K562 (cell line): ENCODE results near the gene C1orf50. TPM values are rescaled to one million over a fixed set of nuclear protein-coding genes. Genes with fewer than 3 reads are reported as not detected.

Experiments
- ATAC-seq: fragments of 200-7000 bp; cut with Tn5 transposase; 3 replicates; pipeline ENCODE4 v1.9.1; 2020; ENCODE audit warnings: moderate library complexity
- BruUV-seq: library from RNA; stranded (reverse); fragments of 400-500 nt; replicated peaks from 2 replicates; lab custom pipeline; 2021; lab: Mats Ljungman, UMichigan
- CTCF ChIA-PET: fragments of 300-600 bp; formaldehyde crosslinking; extraction: SDS; loops from one replicate; lab custom pipeline; 2021; ENCODE audit warnings: low intra/inter-chr PET ratio; lab: Yijun Ruan, JAX
- POLR2A ChIA-PET: fragments of 300-600, 350-650 bp; sonication (Branson Sonifier 250); formaldehyde crosslinking; extraction: SDS; loops from one replicate; lab custom pipeline; 2021; ENCODE audit warnings: antibody characterized with exemption, inconsistent platforms; lab: Yijun Ruan, JAX
- DNase-seq, 4 experiments: peaks; one replicate each; pipeline versions ENCODE4 v3.0.0 to v3.0.0-alpha.2; 2011 to 2018; ENCODE audit warnings: low spot score in 3 of 4, mixed read lengths in 3 of 4; ENCODE audit errors: extremely low read depth in 1 of 4
- FAIRE-seq: peaks from 2 replicates; lab custom pipeline; 2011; peaks lifted over from hg19 to GRCh38; lab: Jason Lieb, UNC
- H2AFZ ChIP-seq: 2 replicates; pipeline ENCODE4 v1.6.0; 2011; ENCODE audit warnings: low read depth, low read length, control low read depth, inconsistent platforms
- H3K27ac ChIP-seq: fragments of 200-600 bp; 3 replicates; pipeline ENCODE4 v1.8.0; 2011; ENCODE audit warnings: low read depth, mild to moderate bottlenecking, control low read depth, inconsistent platforms, low read length, moderate library complexity, mixed read lengths; ENCODE audit errors: extremely low read depth
- H3K27me3 ChIP-seq, 2 experiments: fragments of 300-600 bp in 1 of 2; 2 replicates in 1 of 2; 3 replicates in 1 of 2; pipeline versions ENCODE4 v1.6.0 to v1.8.0; 2011; ENCODE audit warnings: inconsistent platforms in 2 of 2, low read length in 2 of 2, mild to moderate bottlenecking in 1 of 2, mixed read lengths in 1 of 2, moderate library complexity in 1 of 2; ENCODE audit not compliant: control insufficient read depth in 2 of 2, insufficient read depth in 2 of 2
- H3K36me3 ChIP-seq: fragments of 300-600 bp; 3 replicates; pipeline ENCODE4 v1.8.0; 2011; ENCODE audit warnings: mild to moderate bottlenecking, low read length, inconsistent platforms; ENCODE audit not compliant: control insufficient read depth, insufficient read depth
- H3K4me1 ChIP-seq, 2 experiments: fragments of 200-600 bp in 1 of 2; replicated peaks in 1 of 2; 2 replicates in 1 of 2; 3 replicates in 1 of 2; pipeline versions ENCODE4 v1.5.1 to v1.8.0; 2011; ENCODE audit warnings: inconsistent platforms in 2 of 2, low read length in 2 of 2, mild to moderate bottlenecking in 1 of 2, mixed read lengths in 1 of 2, moderate library complexity in 1 of 2; ENCODE audit not compliant: control insufficient read depth in 2 of 2, insufficient read depth in 2 of 2
- H3K4me2 ChIP-seq: 2 replicates; pipeline ENCODE4 v1.6.1; 2011; ENCODE audit warnings: low read length, control low read depth, inconsistent platforms, mixed read lengths; ENCODE audit not compliant: insufficient read depth
- H3K4me3 ChIP-seq: fragments of 200-600 bp; sonication (generic), shearing (Covaris generic); 2 replicates; pipeline ENCODE4 v1.5.1; 2016; ENCODE audit warnings: control low read depth, inconsistent platforms
- H3K79me2 ChIP-seq: fragments of 200-600 bp; 3 replicates; pipeline ENCODE4 v1.8.0; 2011; ENCODE audit warnings: low read length, inconsistent platforms; ENCODE audit not compliant: control insufficient read depth, insufficient read depth
- H3K9ac ChIP-seq, 2 experiments: 2 replicates each; pipeline versions ENCODE4 v1.6.0 to v1.6.1; 2011; ENCODE audit warnings: low read depth in 2 of 2, low read length in 2 of 2, control low read depth in 1 of 2, inconsistent platforms in 1 of 2, mild to moderate bottlenecking in 1 of 2, mixed read lengths in 1 of 2; ENCODE audit not compliant: insufficient read depth in 1 of 2
- H3K9me1 ChIP-seq: one replicate; pipeline ENCODE4 v1.6.0; 2011; ENCODE audit warnings: inconsistent platforms, mild to moderate bottlenecking, low read length, moderate library complexity; ENCODE audit not compliant: control insufficient read depth, insufficient read depth
- H3K9me3 ChIP-seq: replicated peaks from 2 replicates; pipeline ENCODE4 v1.5.1; 2011; ENCODE audit warnings: low read depth, low read length, inconsistent platforms; ENCODE audit not compliant: control insufficient read depth, insufficient read depth
- H4K20me1 ChIP-seq: replicated peaks from 2 replicates; pipeline ENCODE4 v1.6.1; 2011; ENCODE audit warnings: low read length, inconsistent platforms, mixed read lengths; ENCODE audit not compliant: control insufficient read depth, insufficient read depth
- ARID2 ChIP-seq: fragments of 450-650 bp; IDR thresholded peaks from 2 replicates; pipeline ENCODE4 v1.6.1; 2017; ENCODE audit warnings: antibody characterized with exemption, mild to moderate bottlenecking
- TCFL5 ChIP-seq: fragments of 250-450 bp; sonication (Bioruptor Pico); conservative IDR thresholded peaks from 2 replicates; pipeline ENCODE4 v1.6.1; 2021; ENCODE audit warnings: mild to moderate bottlenecking, moderate library complexity, matching md5 sums
- TSC22D4 ChIP-seq: fragments of 450-650 bp; IDR thresholded peaks from 2 replicates; pipeline ENCODE4 v1.6.1; 2016; ENCODE audit warnings: missing genetic modification characterization, missing biosample characterization, control low read depth
- ZNF239 ChIP-seq: fragments of 250-450 bp; sonication (Bioruptor Pico); IDR thresholded peaks from 2 replicates; pipeline ENCODE4 v1.4.0; 2020; ENCODE audit warnings: mild to moderate bottlenecking
- WGBS: fragments of 100-300 bp; shearing (Covaris generic); methylation state at CpG from one replicate; pipeline ENCODE4 v1.1.6; 2016; ENCODE audit warnings: low coverage, mixed read lengths; ENCODE audit not compliant: insufficient coverage; ENCODE audit errors: missing lambda C conversion rate; 5-methylcytosine and 5-hydroxymethylcytosine counted together
- in situ Hi-C: fragments of 300-500 bp; cut with MboI; formaldehyde crosslinking; loops from 4 replicates; pipeline ENCODE4 v1.15.0; 2018; ENCODE audit warnings: inconsistent platforms, mixed read lengths
- intact Hi-C: fragments of 100-400 bp; cut with micrococcal nuclease; formaldehyde crosslinking; loops from 2 replicates; pipeline ENCODE4 v1.14.2; 2022
- polyA plus RNA-seq, 8 experiments: library from polyadenylated mRNA; depleted of rRNA in 4 of 8; stranded (reverse) in 5 of 8; unstranded in 3 of 8; fragments of >200 nt; fragmentation: Nextera tagmentation in 2 of 8; fragmentation: Illumina TruSeq in 1 of 8; extraction: Ambion mirVana in 2 of 8; extraction: Trizol in 1 of 8; gene quantifications; 2 replicates each; pipeline versions ENCODE4 v1.2.1 to v1.2.3, GENCODE V29; 2011 to 2014; ENCODE audit warnings: inconsistent platforms in 1 of 8, missing spikeins in 1 of 8
- total RNA-seq, 7 experiments: library from RNA; depleted of rRNA in 6 of 7; stranded (reverse); fragments of >200 nt in 6 of 7; fragmentation: Illumina TruSeq in 2 of 7; extraction: Trizol in 2 of 7; gene quantifications; 2 replicates each; pipeline versions ENCODE4 v1.2.1 to v1.2.3, GENCODE V29; 2011 to 2021; ENCODE audit warnings: low replicate concordance in 1 of 7
- TF ChIP-seq, protein P1 (sequence below), 2 experiments: fragments of 450-650 bp in 1 of 2; sonication (generic) in 1 of 2; formaldehyde crosslinking in 1 of 2; IDR thresholded peaks; 2 replicates each; pipeline versions ENCODE4 v1.7.1 to v1.9.0; 2016 to 2022; ENCODE audit warnings: inconsistent platforms in 1 of 2, mild to moderate bottlenecking in 1 of 2, missing genetic modification reagents in 1 of 2
- TF ChIP-seq, protein P2 (sequence below): fragments of 200-800 bp; sonication (Bioruptor generic); IDR thresholded peaks from 2 replicates; pipeline ENCODE4 v1.6.1; 2017; ENCODE audit warnings: missing genetic modification characterization, missing compliant biosample characterization

The C1orf50 gene
- total and polyA plus RNA-seq, 9 of the 15 experiments (the other 6 are each of a cell fraction or from before 2014, with no cell fraction given), result 0.55 to 13.9 (median 5.2) TPM

DNA sequence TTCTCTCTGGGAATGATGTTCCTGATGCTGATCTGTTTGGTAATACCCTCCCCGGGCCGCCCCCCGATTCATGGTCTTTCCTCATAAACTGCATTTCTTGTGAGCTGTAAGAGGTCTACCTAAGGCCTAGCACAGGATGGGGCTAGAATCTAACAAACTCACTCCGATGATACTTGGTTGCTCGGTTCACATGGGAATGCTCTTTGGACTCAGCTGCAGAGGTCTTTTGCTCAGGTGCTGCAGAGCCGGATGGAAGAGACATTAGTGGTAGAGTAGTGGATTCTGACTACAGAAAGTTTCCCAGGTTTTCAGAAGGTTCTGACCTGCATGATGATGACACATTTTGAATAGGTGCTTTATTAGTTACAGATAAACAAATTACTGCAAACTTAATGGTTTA is 9.5 kb downstream of the C1orf50 start:
- DNase-seq (no peak), ATAC-seq (no peak), FAIRE-seq (no peak)
- H3K4me1 ChIP-seq, result no peaks in the 10 kb centered on the region; a peak in 1 of 5 replicates
- H4K20me1 ChIP-seq, result no peaks in the 10 kb centered on the region
- in situ Hi-C loops (loop anchor here (5.0 kb wide), 1 partner anchor 296 kb away; no protein-coding TSS in a partner anchor), intact Hi-C loops (no loop called here)
- H2AFZ ChIP-seq, result no peak overlapping the region
- peaks cover 11% of the 10 kb centered on the region; the same call in 2 of the 3 replicates for H3K79me2 ChIP-seq
- H3K4me3 ChIP-seq, result no peak overlapping the region
- H3K9me3 ChIP-seq, result no peaks in the 10 kb centered on the region
- no peaks in the 10 kb centered on the region for H3K27me3 ChIP-seq
- WGBS, result 93% methylated on average over 6 of the region's 6 CpGs
- H3K9me1 ChIP-seq, result no peaks in the 10 kb centered on the region
- no peak overlapping the region for H3K9ac ChIP-seq
- TF ChIP-seq ARID2 (no peak), TSC22D4 (tag) (no peak), ZNF239 (CRISPR knock-in tag) (no peak), TCFL5 (CRISPR knock-in tag) (no peak)
- TF ChIP-seq, protein P1, sequence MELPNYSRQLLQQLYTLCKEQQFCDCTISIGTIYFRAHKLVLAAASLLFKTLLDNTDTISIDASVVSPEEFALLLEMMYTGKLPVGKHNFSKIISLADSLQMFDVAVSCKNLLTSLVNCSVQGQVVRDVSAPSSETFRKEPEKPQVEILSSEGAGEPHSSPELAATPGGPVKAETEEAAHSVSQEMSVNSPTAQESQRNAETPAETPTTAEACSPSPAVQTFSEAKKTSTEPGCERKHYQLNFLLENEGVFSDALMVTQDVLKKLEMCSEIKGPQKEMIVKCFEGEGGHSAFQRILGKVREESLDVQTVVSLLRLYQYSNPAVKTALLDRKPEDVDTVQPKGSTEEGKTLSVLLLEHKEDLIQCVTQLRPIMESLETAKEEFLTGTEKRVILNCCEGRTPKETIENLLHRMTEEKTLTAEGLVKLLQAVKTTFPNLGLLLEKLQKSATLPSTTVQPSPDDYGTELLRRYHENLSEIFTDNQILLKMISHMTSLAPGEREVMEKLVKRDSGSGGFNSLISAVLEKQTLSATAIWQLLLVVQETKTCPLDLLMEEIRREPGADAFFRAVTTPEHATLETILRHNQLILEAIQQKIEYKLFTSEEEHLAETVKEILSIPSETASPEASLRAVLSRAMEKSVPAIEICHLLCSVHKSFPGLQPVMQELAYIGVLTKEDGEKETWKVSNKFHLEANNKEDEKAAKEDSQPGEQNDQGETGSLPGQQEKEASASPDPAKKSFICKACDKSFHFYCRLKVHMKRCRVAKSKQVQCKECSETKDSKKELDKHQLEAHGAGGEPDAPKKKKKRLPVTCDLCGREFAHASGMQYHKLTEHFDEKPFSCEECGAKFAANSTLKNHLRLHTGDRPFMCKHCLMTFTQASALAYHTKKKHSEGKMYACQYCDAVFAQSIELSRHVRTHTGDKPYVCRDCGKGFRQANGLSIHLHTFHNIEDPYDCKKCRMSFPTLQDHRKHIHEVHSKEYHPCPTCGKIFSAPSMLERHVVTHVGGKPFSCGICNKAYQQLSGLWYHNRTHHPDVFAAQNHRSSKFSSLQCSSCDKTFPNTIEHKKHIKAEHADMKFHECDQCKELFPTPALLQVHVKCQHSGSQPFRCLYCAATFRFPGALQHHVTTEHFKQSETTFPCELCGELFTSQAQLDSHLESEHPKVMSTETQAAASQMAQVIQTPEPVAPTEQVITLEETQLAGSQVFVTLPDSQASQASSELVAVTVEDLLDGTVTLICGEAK (IDR thresholded peaks at IDR 0.05), result no peak
- TF ChIP-seq, protein P1 (CRISPR knock-in tag; IDR thresholded peaks at IDR 0.05), result no peak
- TF ChIP-seq, protein P2, sequence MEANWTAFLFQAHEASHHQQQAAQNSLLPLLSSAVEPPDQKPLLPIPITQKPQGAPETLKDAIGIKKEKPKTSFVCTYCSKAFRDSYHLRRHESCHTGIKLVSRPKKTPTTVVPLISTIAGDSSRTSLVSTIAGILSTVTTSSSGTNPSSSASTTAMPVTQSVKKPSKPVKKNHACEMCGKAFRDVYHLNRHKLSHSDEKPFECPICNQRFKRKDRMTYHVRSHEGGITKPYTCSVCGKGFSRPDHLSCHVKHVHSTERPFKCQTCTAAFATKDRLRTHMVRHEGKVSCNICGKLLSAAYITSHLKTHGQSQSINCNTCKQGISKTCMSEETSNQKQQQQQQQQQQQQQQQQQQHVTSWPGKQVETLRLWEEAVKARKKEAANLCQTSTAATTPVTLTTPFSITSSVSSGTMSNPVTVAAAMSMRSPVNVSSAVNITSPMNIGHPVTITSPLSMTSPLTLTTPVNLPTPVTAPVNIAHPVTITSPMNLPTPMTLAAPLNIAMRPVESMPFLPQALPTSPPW, result no peak
- no peak overlapping the region for H3K27ac ChIP-seq
- no TSS peak for BruUV-seq
- ChIA-PET POLR2A (interaction anchor here (0.9 to 5.2 kb wide), 4 partner anchors 9 to 297 kb away, joined by 3 to 27 read pairs (median 12); partner anchors contain the start of genes C1orf50 and P3H1), CTCF (no interaction called here)
- H3K4me2 ChIP-seq, result no peak overlapping the region
- H3K36me3 ChIP-seq, result peaks cover 84% of the 10 kb centered on the region
